ENCODE measurements around the gene SLX4. TPM values are rescaled to one million over a fixed set of nuclear protein-coding genes. Genes with fewer than 3 reads are reported as not detected.
A peak's percentile ranks its signal among the peaks of the same experiment; 100 is the strongest.

The SLX4 gene
- total and polyA plus RNA-seq, 2 donors, result 2.0 to 2.9 TPM

DNA sequence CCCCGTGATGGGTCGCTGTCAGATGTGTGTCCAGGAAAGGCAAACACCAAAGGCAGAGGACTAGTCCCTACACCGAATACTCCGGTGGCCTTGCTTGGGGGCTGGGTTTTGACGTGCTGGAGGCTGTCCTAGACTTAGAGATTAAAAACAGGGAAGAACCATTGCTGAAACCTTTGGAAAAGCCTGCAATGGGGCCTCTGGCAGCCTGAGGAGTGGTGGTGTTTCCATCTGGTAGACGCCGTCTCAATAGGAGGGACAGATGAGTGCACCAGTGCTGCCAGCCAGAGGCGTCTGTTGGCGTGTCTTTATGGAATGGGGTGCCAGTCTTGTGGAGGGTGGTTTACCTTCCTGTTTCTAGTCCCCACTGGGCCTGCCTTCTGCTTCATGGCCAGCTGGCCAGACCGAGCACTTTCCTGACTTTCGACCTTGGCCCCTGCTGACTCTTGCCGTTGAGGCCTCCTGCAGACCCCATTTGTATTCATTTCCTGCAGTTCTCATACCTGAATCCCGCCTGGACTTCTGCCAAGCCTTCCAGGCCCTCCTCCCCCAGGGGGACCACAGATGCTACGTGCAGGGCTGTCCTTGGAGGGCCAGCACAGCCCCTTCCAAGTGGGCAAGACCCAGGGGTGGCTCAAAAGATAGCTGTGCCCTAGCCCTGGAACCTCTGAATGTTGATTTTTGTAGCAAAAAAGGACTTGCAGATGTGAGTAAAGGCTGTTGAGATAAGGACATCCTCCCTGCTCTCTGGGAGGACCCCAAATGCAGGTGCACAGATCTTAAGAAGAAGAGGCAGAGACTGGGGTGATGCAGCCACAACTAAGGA, 41.2 kb upstream of the SLX4 start:
- WGBS, result 89% methylated on average over 14 of the region's 14 CpGs

DNA sequence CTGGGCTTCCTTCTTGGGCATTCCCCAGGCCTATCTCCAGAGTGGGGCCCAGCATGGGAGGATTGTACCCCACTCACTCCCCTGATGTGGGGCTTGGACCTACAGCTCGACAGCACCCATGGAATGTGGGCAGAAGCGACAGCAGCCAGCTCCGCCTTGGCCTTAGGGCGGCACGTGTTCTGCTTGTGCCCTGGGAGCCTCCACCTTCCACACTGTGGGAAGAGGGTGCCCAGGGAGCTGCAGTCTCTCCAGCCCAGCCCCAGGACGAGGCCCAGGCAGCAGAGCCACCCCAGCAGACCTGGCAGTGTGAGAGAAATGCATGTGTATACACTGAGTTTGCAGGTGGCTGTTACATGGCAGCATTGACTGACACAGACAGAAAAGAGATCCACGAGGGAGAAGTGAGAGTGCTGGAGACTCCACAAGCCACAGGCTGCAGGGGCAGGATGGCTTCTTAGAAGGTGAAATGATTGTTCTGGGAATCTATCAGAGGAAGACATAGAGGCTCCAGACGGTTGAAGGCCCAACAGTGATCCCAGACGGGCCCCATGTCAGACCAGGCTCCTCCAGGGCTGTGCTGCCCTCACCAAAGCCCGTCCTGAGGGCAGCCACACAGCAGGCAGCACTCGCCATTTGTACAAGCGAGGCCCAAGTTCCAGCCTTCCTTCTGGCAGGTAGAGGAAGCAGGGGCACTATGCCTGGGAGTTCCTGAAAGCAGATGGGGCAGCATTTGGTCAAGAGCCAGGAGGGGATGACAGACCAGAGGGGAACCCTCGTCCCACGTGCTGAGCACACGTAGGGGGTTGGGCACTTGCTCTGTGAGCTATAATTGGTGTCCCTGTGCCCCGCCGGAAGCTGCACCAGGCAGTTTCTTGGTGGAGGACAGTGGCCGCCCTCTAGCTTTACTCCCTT, 40.3 kb upstream of the SLX4 start:
- DNase-seq (ENCODE audit: low read depth in 6 of 9, low spot score in 9 of 9), result peak in 2 of 9 donors; percentile 21 to 34
- peaks cover 34 to 36% of the 10 kb centered on the region in 2 donors for H3K36me3 ChIP-seq (ENCODE audit: control insufficient read depth in 2 of 2, insufficient read depth in 2 of 2, low read length in 1 of 2)
- peak overlapping the region; percentile 5 to 82 for H3K27ac ChIP-seq (ENCODE audit: low read depth in 1 of 2, low read length in 1 of 2)

More for the DNA sequence above, 41.2 kb upstream of the SLX4 start:
- peak overlapping the region; percentile 5 to 82 for H3K27ac ChIP-seq (ENCODE audit: low read depth in 1 of 2, low read length in 1 of 2)
- no peak overlapping the region for H3K4me3 ChIP-seq (ENCODE audit: low read length in 2 of 2)
- H3K36me3 ChIP-seq (ENCODE audit: control insufficient read depth in 2 of 2, insufficient read depth in 2 of 2, low read length in 1 of 2), result peaks cover 40 to 41% of the 10 kb centered on the region in 2 donors
- no peaks in the 10 kb centered on the region for H3K9me3 ChIP-seq (ENCODE audit: control insufficient read depth in 2 of 2, insufficient read depth in 1 of 2, low read length in 1 of 2)
- DNase-seq (ENCODE audit: low read depth in 6 of 9, low spot score in 9 of 9), result peak in 6 of 9 donors; percentile 42 to 86 (median 56)
- H3K4me1 ChIP-seq (ENCODE audit: control insufficient read depth in 2 of 2, insufficient read depth in 2 of 2, low read length in 2 of 2), result peaks cover 21 to 35% of the 10 kb centered on the region in 2 donors
- H3K27me3 ChIP-seq (ENCODE audit: control insufficient read depth in 2 of 2, insufficient read depth in 1 of 2, low read length in 1 of 2), result no peaks in the 10 kb centered on the region

DNA sequence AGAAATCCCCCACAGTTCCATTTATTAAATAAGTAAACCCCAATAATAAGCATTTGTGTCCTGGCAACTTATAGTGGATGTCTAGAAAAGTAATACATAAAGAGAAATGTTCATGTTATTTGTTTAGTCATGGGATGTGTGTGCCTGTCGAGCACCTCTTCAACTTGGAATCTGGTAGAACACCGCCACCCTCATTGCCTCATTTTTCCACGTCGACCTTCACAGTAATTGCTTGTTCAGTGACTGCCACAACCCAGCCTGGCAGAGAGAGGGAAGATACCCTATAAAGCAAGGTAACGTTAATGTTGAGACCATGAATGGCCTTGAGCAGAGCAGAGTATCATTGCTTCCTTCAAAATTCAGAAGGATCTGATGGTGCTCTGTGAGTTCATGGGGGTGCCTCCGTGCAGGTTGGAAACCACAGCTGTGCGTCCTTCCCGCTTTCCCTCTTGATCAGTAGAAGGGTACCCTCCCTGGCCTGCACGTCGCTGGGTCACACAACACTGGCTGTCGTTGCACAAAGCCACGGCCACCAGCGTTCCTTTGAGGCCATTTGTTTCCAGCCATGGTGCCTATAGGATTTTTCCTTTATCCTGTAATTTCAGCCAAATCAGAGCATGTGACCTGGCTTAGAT, 39.3 kb upstream of the SLX4 start:
- Histone ChIP-seq H3K4me3 (ENCODE audit: low read length in 2 of 2) (no peak overlapping the region), H3K9me3 (ENCODE audit: control insufficient read depth in 2 of 2, insufficient read depth in 1 of 2, low read length in 1 of 2) (no peaks in the 10 kb centered on the region), H3K36me3 (ENCODE audit: control insufficient read depth in 2 of 2, insufficient read depth in 2 of 2, low read length in 1 of 2) (peaks cover 30% of the 10 kb centered on the region in 2 donors), H3K4me1 (ENCODE audit: control insufficient read depth in 2 of 2, insufficient read depth in 2 of 2, low read length in 2 of 2) (peaks cover 21 to 37% of the 10 kb centered on the region in 2 donors), H3K27me3 (ENCODE audit: control insufficient read depth in 2 of 2, insufficient read depth in 1 of 2, low read length in 1 of 2) (no peaks in the 10 kb centered on the region), H3K27ac (ENCODE audit: low read depth in 1 of 2, low read length in 1 of 2) (no peak overlapping the region)
- 97% methylated on average over 13 of the region's 13 CpGs for WGBS
- no peak for DNase-seq (ENCODE audit: low read depth in 6 of 9, low spot score in 9 of 9)

More for the DNA sequence above, 40.3 kb upstream of the SLX4 start:
- no peak overlapping the region for H3K4me3 ChIP-seq (ENCODE audit: low read length in 2 of 2)
- WGBS, result 93% methylated on average over 18 of the region's 18 CpGs
- no peaks in the 10 kb centered on the region for H3K27me3 ChIP-seq (ENCODE audit: control insufficient read depth in 2 of 2, insufficient read depth in 1 of 2, low read length in 1 of 2)
- H3K4me1 ChIP-seq (ENCODE audit: control insufficient read depth in 2 of 2, insufficient read depth in 2 of 2, low read length in 2 of 2), result peaks cover 21 to 35% of the 10 kb centered on the region in 2 donors
- H3K9me3 ChIP-seq (ENCODE audit: control insufficient read depth in 2 of 2, insufficient read depth in 1 of 2, low read length in 1 of 2), result no peaks in the 10 kb centered on the region

DNA sequence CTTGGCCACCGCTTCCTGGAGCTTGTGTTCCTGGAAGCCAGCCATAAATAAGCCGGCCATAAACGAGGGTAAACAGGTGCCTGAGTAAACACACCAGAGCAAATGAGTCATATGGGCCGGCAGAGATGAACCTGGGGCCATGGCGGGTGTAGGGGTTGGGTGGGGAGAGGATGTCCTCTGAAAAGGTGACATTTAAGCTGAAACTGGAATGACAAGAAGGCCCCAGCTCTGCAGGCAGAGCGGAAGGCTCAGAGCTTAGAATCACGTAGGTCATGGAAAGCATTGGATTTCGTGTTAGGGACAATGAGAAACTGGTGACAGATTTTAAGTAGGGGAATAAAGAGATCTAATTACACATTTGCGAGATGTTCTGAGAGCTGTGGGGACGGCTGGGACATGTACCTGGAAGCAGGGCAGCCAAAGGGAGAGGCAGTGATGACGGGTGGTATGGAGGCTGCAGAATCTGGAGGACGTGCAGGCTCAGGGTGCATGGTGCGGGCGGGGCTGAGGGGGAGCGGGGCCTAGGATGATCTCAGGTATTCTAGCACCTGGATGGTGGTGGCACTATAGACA, 35.0 kb upstream of the SLX4 start:
- Histone ChIP-seq H3K4me3 (ENCODE audit: low read length in 2 of 2) (no peak overlapping the region), H3K27ac (ENCODE audit: low read depth in 1 of 2, low read length in 1 of 2) (no peak overlapping the region), H3K4me1 (ENCODE audit: control insufficient read depth in 2 of 2, insufficient read depth in 2 of 2, low read length in 2 of 2) (peaks cover 0 to 11% of the 10 kb centered on the region in 2 donors), H3K36me3 (ENCODE audit: control insufficient read depth in 2 of 2, insufficient read depth in 2 of 2, low read length in 1 of 2) (peaks cover 34 to 37% of the 10 kb centered on the region in 2 donors), H3K27me3 (ENCODE audit: control insufficient read depth in 2 of 2, insufficient read depth in 1 of 2, low read length in 1 of 2) (no peaks in the 10 kb centered on the region), H3K9me3 (ENCODE audit: control insufficient read depth in 2 of 2, insufficient read depth in 1 of 2, low read length in 1 of 2) (no peaks in the 10 kb centered on the region)
- DNase-seq (ENCODE audit: low read depth in 6 of 9, low spot score in 9 of 9), result no peak
- 95% methylated on average over 15 of the region's 15 CpGs for WGBS

- H3K36me3 ChIP-seq (ENCODE audit: control insufficient read depth in 2 of 2, insufficient read depth in 2 of 2, low read length in 1 of 2), result peaks cover 38 to 39% of the 10 kb centered on the region in 2 donors
- no peak for DNase-seq (ENCODE audit: low read depth in 6 of 9, low spot score in 9 of 9)
- H3K4me1 ChIP-seq (ENCODE audit: control insufficient read depth in 2 of 2, insufficient read depth in 2 of 2, low read length in 2 of 2), result peaks cover 0 to 4% of the 10 kb centered on the region in 2 donors
- no peaks in the 10 kb centered on the region for H3K27me3 ChIP-seq (ENCODE audit: control insufficient read depth in 2 of 2, insufficient read depth in 1 of 2, low read length in 1 of 2)
- H3K27ac ChIP-seq (ENCODE audit: low read depth in 1 of 2, low read length in 1 of 2), result no peak overlapping the region
- no peak overlapping the region for H3K4me3 ChIP-seq (ENCODE audit: low read length in 2 of 2)
- WGBS, result 97% methylated on average over 19 of the region's 19 CpGs
- H3K9me3 ChIP-seq (ENCODE audit: control insufficient read depth in 2 of 2, insufficient read depth in 1 of 2, low read length in 1 of 2), result no peaks in the 10 kb centered on the region
Observed at GRCh38 chr16:3645504-3646347, 34.3 kb upstream of the SLX4 start.

GRCh38 chr16:3645108-3645503, 33.7 kb upstream of the SLX4 start:
- Histone ChIP-seq H3K27ac (ENCODE audit: low read depth in 1 of 2, low read length in 1 of 2) (no peak overlapping the region), H3K27me3 (ENCODE audit: control insufficient read depth in 2 of 2, insufficient read depth in 1 of 2, low read length in 1 of 2) (no peaks in the 10 kb centered on the region), H3K4me3 (ENCODE audit: low read length in 2 of 2) (no peak overlapping the region), H3K4me1 (ENCODE audit: control insufficient read depth in 2 of 2, insufficient read depth in 2 of 2, low read length in 2 of 2) (peaks cover 0 to 3% of the 10 kb centered on the region in 2 donors), H3K9me3 (ENCODE audit: control insufficient read depth in 2 of 2, insufficient read depth in 1 of 2, low read length in 1 of 2) (no peaks in the 10 kb centered on the region), H3K36me3 (ENCODE audit: control insufficient read depth in 2 of 2, insufficient read depth in 2 of 2, low read length in 1 of 2) (peaks cover 40 to 42% of the 10 kb centered on the region in 2 donors)
- 90% methylated on average over 6 of the region's 6 CpGs for WGBS
- DNase-seq (ENCODE audit: low read depth in 6 of 9, low spot score in 9 of 9), result no peak

DNA sequence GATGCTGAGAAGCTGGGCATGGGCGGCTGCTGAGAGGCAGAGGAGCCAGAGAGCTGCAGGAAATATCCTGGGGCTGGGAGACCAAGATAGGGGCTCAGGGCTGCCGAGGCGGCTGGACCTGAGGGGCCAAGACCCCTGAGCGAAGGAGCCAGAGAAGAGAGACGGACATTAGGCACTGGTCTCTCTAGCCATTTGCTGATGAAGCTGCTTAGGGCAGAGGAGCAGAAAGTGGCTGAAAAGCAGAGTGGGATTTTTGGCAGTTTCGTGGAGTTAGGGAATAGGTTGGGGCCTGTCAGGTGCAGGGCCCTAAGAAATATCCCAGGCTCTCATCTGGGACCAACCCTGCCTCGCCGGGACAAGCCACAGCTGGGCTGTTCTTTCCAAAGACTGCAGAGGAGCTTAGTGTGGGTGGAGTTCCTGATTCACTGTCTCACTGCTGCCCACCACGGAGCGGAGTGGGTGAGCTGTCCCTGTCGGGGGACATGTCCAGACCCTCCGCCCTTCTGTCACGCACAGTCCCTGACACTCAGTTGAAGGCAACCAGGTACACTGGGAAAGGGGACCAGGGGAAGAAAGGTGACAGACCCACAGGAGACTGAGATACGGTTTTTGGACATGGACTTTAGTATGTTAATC, 31.8 kb upstream of the SLX4 start:
- Histone ChIP-seq H3K27ac (ENCODE audit: low read depth in 1 of 2, low read length in 1 of 2) (no peak overlapping the region), H3K36me3 (ENCODE audit: control insufficient read depth in 2 of 2, insufficient read depth in 2 of 2, low read length in 1 of 2) (peaks cover 40 to 42% of the 10 kb centered on the region in 2 donors), H3K4me3 (ENCODE audit: low read length in 2 of 2) (no peak overlapping the region), H3K9me3 (ENCODE audit: control insufficient read depth in 2 of 2, insufficient read depth in 1 of 2, low read length in 1 of 2) (no peaks in the 10 kb centered on the region), H3K27me3 (ENCODE audit: control insufficient read depth in 2 of 2, insufficient read depth in 1 of 2, low read length in 1 of 2) (no peaks in the 10 kb centered on the region), H3K4me1 (ENCODE audit: control insufficient read depth in 2 of 2, insufficient read depth in 2 of 2, low read length in 2 of 2) (peaks cover 0 to 3% of the 10 kb centered on the region in 2 donors)
- DNase-seq (ENCODE audit: low read depth in 6 of 9, low spot score in 9 of 9), result no peak
- 96% methylated on average over 14 of the region's 14 CpGs for WGBS
